Right atrium auricular region (tissue), 2 donors: ENCODE results near the gene ARID3A. TPM values are rescaled to one million over a fixed set of nuclear protein-coding genes. Genes with fewer than 3 reads are reported as not detected.

Source experiments
- DNase-seq: peaks from one replicate; pipeline ENCODE4 v3.0.0-alpha.2; 2019; ENCODE audit warnings: low spot score
- H3K27ac ChIP-seq, 2 donors: fragments of 200-600 bp; sonication (generic); 1 replicate in 1 of 2; 2 replicates in 1 of 2; pipeline ENCODE4 v1.5.1; 2016 to 2019
- H3K27me3 ChIP-seq, 2 donors: fragments of 200-600 bp; sonication (generic); one replicate each; pipeline versions ENCODE4 v1.5.1 to v1.6.0; 2017 to 2019
- H3K36me3 ChIP-seq: fragments of 200-600 bp; sonication (generic); one replicate; pipeline ENCODE4 v1.5.1; 2016
- H3K4me1 ChIP-seq, 2 donors: fragments of 200-600 bp; sonication (generic); one replicate each; pipeline versions ENCODE4 v1.5.1 to v1.6.0; 2017 to 2019
- H3K4me3 ChIP-seq, 2 donors: fragments of 200-600 bp; sonication (generic); 1 replicate in 1 of 2; 2 replicates in 1 of 2; pipeline ENCODE4 v1.5.1; 2017 to 2019; ENCODE audit warnings: mild to moderate bottlenecking in 1 of 2, moderate library complexity in 1 of 2
- H3K9me3 ChIP-seq, 2 donors: fragments of 200-600 bp; sonication (generic); one replicate each; pipeline ENCODE4 v1.5.1; 2019
- total RNA-seq, 2 donors: library from RNA; depleted of rRNA; stranded (reverse); fragments of >200 nt; gene quantifications; one replicate each; pipeline ENCODE4 v1.1.0, GENCODE V29; 2016
- TF ChIP-seq, protein P1 (sequence below), 2 donors: fragments of 200-600 bp; sonication (generic); IDR thresholded peaks; one replicate each; pipeline ENCODE4 v1.5.1; 2019; ENCODE audit warnings: antibody characterized with exemption in 2 of 2

The ARID3A gene
- total RNA-seq, 2 donors from 2014 or later: 1.7 to 3.4 TPM

DNA sequence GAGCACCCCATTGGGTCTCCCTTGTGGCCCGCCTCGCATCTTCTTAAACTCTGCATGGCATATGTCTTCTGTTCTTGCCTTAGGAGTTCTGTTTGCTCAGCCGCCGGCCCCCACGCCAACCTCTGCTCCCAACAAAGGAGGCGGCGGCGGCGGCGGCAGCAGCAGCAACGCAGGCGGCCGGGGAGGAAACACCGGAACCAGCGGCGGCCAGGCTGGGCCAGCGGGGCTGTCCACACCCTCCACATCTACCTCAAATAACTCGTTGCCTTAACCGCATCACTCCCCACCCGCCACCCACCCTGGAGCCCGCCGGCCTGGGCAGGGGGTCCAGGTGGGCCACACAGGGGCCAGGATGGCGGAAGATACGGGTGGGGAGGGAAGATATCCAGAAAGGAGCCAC lies 46.0 kb downstream of the ARID3A start:
- peaks cover 33% of the 10 kb centered on the region for H3K36me3 ChIP-seq
- no peak overlapping the region for H3K27ac ChIP-seq
- H3K9me3 ChIP-seq: peaks cover 0 to 7% of the 10 kb centered on the region in 2 donors
- TF ChIP-seq, protein P1, sequence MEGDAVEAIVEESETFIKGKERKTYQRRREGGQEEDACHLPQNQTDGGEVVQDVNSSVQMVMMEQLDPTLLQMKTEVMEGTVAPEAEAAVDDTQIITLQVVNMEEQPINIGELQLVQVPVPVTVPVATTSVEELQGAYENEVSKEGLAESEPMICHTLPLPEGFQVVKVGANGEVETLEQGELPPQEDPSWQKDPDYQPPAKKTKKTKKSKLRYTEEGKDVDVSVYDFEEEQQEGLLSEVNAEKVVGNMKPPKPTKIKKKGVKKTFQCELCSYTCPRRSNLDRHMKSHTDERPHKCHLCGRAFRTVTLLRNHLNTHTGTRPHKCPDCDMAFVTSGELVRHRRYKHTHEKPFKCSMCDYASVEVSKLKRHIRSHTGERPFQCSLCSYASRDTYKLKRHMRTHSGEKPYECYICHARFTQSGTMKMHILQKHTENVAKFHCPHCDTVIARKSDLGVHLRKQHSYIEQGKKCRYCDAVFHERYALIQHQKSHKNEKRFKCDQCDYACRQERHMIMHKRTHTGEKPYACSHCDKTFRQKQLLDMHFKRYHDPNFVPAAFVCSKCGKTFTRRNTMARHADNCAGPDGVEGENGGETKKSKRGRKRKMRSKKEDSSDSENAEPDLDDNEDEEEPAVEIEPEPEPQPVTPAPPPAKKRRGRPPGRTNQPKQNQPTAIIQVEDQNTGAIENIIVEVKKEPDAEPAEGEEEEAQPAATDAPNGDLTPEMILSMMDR (IDR thresholded peaks at IDR 0.05): no peak
- no peak for DNase-seq
- no peaks in the 10 kb centered on the region for H3K4me1 ChIP-seq
- H3K27me3 ChIP-seq: no peaks in the 10 kb centered on the region
- H3K4me3 ChIP-seq: no peak overlapping the region

DNA sequence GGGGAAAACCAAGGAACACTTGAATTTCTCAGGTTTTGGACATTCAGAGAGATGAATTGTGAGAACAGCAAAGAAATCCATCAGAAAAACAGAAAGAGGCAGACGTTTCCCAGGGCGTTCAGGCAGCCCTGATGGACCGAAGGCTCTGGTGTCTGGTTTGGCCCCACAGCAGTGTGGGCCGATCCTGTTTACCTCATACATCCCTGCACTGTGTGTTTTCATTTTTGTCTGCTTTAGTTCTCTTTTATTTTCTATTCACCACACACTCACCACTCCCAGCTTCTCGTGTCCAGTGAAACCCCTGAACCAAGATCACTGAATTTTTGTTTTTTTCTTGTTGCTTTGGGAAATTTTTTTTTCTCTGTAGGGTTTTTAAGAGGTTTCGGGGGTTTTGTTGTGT lies 46.4 kb downstream of the ARID3A start:
- TF ChIP-seq, protein P1 (IDR thresholded peaks at IDR 0.05): no peak
- Histone ChIP-seq H3K9me3 (peaks cover 0 to 7% of the 10 kb centered on the region in 2 donors), H3K4me1 (no peaks in the 10 kb centered on the region), H3K27ac (no peak overlapping the region), H3K36me3 (peaks cover 28% of the 10 kb centered on the region), H3K27me3 (no peaks in the 10 kb centered on the region), H3K4me3 (no peak overlapping the region)
- no peak for DNase-seq

DNA sequence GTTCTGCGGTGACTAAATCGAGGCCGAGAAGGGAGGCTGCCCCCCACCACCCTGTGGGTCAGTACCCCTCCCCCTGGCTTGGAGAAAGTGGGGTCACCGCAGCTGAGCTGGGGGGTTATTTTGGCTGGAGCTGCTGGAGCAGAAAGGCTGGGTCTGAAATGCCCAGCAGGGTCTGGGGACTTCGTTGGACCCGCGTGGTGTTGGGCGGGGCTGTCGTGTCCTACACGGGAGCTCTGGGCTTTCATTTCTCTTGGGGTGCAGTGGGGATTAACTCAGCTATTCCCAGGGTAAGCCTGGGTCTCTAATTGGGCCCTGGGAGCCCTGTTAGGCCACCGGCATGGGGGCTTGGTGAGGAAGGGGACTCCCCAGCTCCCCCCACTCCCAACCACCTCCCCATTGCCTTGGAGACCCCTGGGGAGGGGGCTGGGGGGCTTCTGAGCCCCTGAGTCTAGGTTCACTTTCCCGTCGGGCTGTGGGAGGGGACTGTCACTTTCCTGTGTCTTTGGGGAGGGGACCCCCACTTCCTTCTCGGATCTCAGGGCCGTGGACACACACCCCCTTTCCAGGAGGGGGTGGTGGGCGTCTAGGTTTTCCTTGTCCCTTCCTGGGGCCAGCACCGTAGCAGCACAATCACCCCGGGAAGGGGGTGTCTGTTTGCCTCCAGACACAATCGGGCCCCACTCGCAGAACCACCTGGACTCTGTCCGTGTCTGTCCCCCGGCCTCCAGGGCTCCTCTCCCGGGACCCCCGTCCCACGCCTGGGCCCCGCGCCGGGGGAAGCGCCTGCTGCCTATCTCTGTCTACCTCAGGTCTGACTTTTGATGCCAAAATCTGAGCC lies 48.1 kb downstream of the ARID3A start:
- TF ChIP-seq, protein P1 (IDR thresholded peaks at IDR 0.05): no peak
- no peak for DNase-seq
- peaks cover 16% of the 10 kb centered on the region for H3K36me3 ChIP-seq

DNA sequence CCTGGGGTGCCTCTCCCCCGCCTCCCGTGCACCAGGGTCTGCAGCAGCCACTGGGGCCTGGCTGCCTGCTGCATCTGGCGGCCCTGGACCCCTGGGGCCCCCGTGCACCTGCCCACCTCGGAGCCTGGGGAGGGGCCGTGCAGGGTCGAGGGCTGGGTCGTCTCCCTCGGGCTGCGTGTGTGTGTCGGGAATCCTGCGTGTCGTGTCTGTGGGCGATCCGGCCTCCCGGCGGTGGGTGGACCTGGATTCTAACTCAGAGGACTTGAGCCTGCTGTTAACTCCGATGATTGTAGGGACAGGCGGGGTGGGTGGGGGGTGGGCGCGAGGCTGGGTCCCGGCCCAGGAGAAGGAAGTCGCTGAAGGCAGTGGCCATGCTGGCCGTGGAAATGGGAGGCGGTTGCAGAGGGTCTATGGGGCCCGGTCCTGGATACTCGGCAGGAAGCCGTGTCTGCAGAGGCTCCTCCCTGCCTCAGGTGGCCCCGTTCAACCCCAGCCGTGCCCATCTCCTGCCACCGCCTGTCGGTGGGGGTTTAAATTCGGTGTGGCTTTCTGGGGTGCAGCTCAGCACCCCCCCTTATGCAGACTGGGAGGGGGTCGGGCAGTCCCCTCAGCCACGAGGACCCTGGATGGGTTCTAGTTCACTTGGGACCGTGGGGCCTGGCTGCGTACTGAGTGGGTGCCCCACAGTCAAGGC lies 48.9 kb downstream of the ARID3A start:
- TF ChIP-seq, protein P1 (IDR thresholded peaks at IDR 0.05): no peak
- Histone ChIP-seq H3K4me1 (no peaks in the 10 kb centered on the region), H3K27me3 (no peaks in the 10 kb centered on the region), H3K4me3 (no peak overlapping the region), H3K36me3 (peaks cover 15% of the 10 kb centered on the region), H3K27ac (no peak overlapping the region), H3K9me3 (peaks cover 0 to 7% of the 10 kb centered on the region in 2 donors)
- DNase-seq: no peak

More for the DNA sequence above, 48.1 kb downstream of the ARID3A start:
- Histone ChIP-seq H3K27me3 (no peaks in the 10 kb centered on the region), H3K9me3 (peaks cover 0 to 7% of the 10 kb centered on the region in 2 donors), H3K27ac (no peak overlapping the region), H3K4me1 (no peaks in the 10 kb centered on the region), H3K4me3 (no peak overlapping the region)

DNA sequence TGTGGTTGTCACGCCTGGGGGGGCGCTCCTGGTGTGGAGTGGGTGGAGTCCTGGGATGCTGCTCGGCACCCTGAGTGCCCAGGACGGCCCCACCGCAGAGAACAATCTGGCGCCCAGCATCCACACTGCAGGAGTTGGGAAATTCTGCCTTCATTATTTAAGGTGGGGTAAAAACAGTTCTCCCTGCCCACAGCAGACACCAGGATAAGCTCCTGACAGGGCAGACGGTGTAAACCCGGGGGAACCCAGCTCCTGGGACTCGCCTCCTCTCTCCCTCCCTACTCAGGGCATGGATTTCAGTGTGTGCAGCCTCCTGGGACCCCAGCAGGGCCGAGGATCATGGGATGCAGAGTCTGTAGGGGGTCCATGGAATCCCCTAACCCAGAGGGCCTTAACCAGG lies 50.6 kb downstream of the ARID3A start:
- TF ChIP-seq, protein P1 (IDR thresholded peaks at IDR 0.05): no peak
- no peaks in the 10 kb centered on the region for H3K4me1 ChIP-seq

More for the DNA sequence above, 50.6 kb downstream of the ARID3A start:
- H3K4me3 ChIP-seq: no peak overlapping the region
- H3K9me3 ChIP-seq: no peaks in the 10 kb centered on the region
- no peak for DNase-seq
- no peak overlapping the region for H3K27ac ChIP-seq
- H3K36me3 ChIP-seq: peaks cover 4% of the 10 kb centered on the region
- H3K27me3 ChIP-seq: no peaks in the 10 kb centered on the region
